Measurements from ENCODE around the gene NUP133. TPM values are rescaled to one million over a fixed set of nuclear protein-coding genes. Genes with fewer than 3 reads are reported as not detected.
A peak's percentile ranks its signal among the peaks of the same experiment; 100 is the strongest.

The NUP133 gene
- total and polyA plus RNA-seq, 7 experiments from 2014 or later: 19.4 to 45.8 (median 35.8) TPM

- peaks cover 0 to 1% (median 0%) of the 10 kb centered on the region in 11 donors for H3K9me3 Mint-ChIP-seq
- H3K4me1 Mint-ChIP-seq: peaks cover 7 to 21% (median 16%) of the 10 kb centered on the region in 7 donors
- ChIA-PET CTCF (no interaction called here), POLR2A (no interaction called here)
- no peak overlapping the region for H3K4me3 Mint-ChIP-seq
- H3K9me3 ChIP-seq (ENCODE audit: control insufficient read depth in 2 of 3, low read length in 3 of 3): no peaks in the 10 kb centered on the region
- peaks cover 37 to 68% (median 39%) of the 10 kb centered on the region in 5 donors for H3K27me3 Mint-ChIP-seq
- H3K4me1 ChIP-seq (ENCODE audit: control insufficient read depth in 2 of 2, insufficient read depth in 2 of 2, low read length in 2 of 2): no peaks in the 10 kb centered on the region
- DNase-seq (no peak), ATAC-seq (no peak)
- intact Hi-C loops (cut with micrococcal nuclease): loop anchor here in 1 of 2 donors (5.0 kb wide), 1 partner anchor 69 kb away; the partner anchor contains the start of gene CCSAP
- no peaks in the 10 kb centered on the region for H3K36me3 Mint-ChIP-seq
- no peak overlapping the region for H3K27ac Mint-ChIP-seq
- H3K4me3 ChIP-seq (ENCODE audit: low read length): no peak overlapping the region
- no peak overlapping the region for H3K27ac ChIP-seq (ENCODE audit: low read depth, low read length)
- no peaks in the 10 kb centered on the region for H3K36me3 ChIP-seq (ENCODE audit: control insufficient read depth in 2 of 3, insufficient read depth in 3 of 3, low read length in 3 of 3)
- peaks cover 0 to 5% of the 10 kb centered on the region in 2 donors for H3K27me3 ChIP-seq (ENCODE audit: control insufficient read depth in 2 of 2, insufficient read depth in 2 of 2, low read length in 2 of 2)
Measured at GRCh38 chr1:229411434-229412055, 96.6 kb downstream of the NUP133 start.

GRCh38 chr1:229410692-229411433 lies 97.3 kb downstream of the NUP133 start:
- Histone ChIP-seq H3K4me3 (ENCODE audit: low read length) (no peak overlapping the region), H3K27ac (ENCODE audit: low read depth, low read length) (no peak overlapping the region), H3K9me3 (ENCODE audit: control insufficient read depth in 2 of 3, low read length in 3 of 3) (no peaks in the 10 kb centered on the region), H3K36me3 (ENCODE audit: control insufficient read depth in 2 of 3, insufficient read depth in 3 of 3, low read length in 3 of 3) (no peaks in the 10 kb centered on the region), H3K27me3 (ENCODE audit: control insufficient read depth in 2 of 2, insufficient read depth in 2 of 2, low read length in 2 of 2) (peaks cover 0 to 5% of the 10 kb centered on the region in 2 donors), H3K4me1 (ENCODE audit: control insufficient read depth in 2 of 2, insufficient read depth in 2 of 2, low read length in 2 of 2) (no peaks in the 10 kb centered on the region)
- Mint-ChIP-seq H3K27me3 (peaks cover 39 to 74% (median 41%) of the 10 kb centered on the region in 5 donors), H3K36me3 (no peaks in the 10 kb centered on the region), H3K4me3 (peak overlapping the region in 5 of 10 donors; percentile 4 to 67 (median 65)), H3K27ac (no peak overlapping the region), H3K9me3 (peaks cover 0 to 1% (median 0%) of the 10 kb centered on the region in 11 donors), H3K4me1 (peaks cover 7 to 21% (median 16%) of the 10 kb centered on the region in 7 donors)
- ATAC-seq: peak; percentile 44
- ChIA-PET POLR2A (no interaction called here), CTCF (no interaction called here)
- intact Hi-C loops (cut with micrococcal nuclease): loop anchor here in 1 of 2 donors (5.0 kb wide), 1 partner anchor 69 kb away; the partner anchor contains the start of gene CCSAP
- DNase-seq: no peak

- Mint-ChIP-seq H3K4me1 (peaks cover 7 to 21% (median 16%) of the 10 kb centered on the region in 7 donors), H3K9me3 (peaks cover 0 to 1% (median 0%) of the 10 kb centered on the region in 11 donors), H3K4me3 (peak overlapping the region in 5 of 10 donors; percentile 4 to 67 (median 65)), H3K27ac (peak overlapping the region in 1 of 9 donors; percentile 53), H3K36me3 (no peaks in the 10 kb centered on the region), H3K27me3 (peaks cover 44 to 80% (median 46%) of the 10 kb centered on the region in 5 donors)
- no peak overlapping the region for H3K27ac ChIP-seq (ENCODE audit: low read depth, low read length)
- ATAC-seq (no peak), DNase-seq (no peak)
- H3K9me3 ChIP-seq (ENCODE audit: control insufficient read depth in 2 of 3, low read length in 3 of 3): no peaks in the 10 kb centered on the region
- no peak overlapping the region for H3K4me3 ChIP-seq (ENCODE audit: low read length)
- POLR2A ChIA-PET: no interaction called here
- H3K36me3 ChIP-seq (ENCODE audit: control insufficient read depth in 2 of 3, insufficient read depth in 3 of 3, low read length in 3 of 3): no peaks in the 10 kb centered on the region
- H3K27me3 ChIP-seq (ENCODE audit: control insufficient read depth in 2 of 2, insufficient read depth in 2 of 2, low read length in 2 of 2): peaks cover 0 to 5% of the 10 kb centered on the region in 2 donors
- CTCF ChIA-PET: no interaction called here
- H3K4me1 ChIP-seq (ENCODE audit: control insufficient read depth in 2 of 2, insufficient read depth in 2 of 2, low read length in 2 of 2): no peaks in the 10 kb centered on the region
- intact Hi-C loops (cut with micrococcal nuclease): loop anchor here in 1 of 2 donors (5.0 kb wide), 1 partner anchor 68 kb away; the partner anchor contains the start of gene CCSAP
Measured at GRCh38 chr1:229410370-229410691, 97.8 kb downstream of the NUP133 start.

GRCh38 chr1:229409616-229410369 lies 98.3 kb downstream of the NUP133 start:
- H3K4me1 Mint-ChIP-seq: peaks cover 7 to 21% (median 16%) of the 10 kb centered on the region in 7 donors
- H3K27me3 Mint-ChIP-seq: peaks cover 49 to 83% (median 52%) of the 10 kb centered on the region in 5 donors
- no peak for DNase-seq
- H3K9me3 Mint-ChIP-seq: peaks cover 0 to 1% (median 0%) of the 10 kb centered on the region in 11 donors
- no peaks in the 10 kb centered on the region for H3K36me3 Mint-ChIP-seq
- no peak for ATAC-seq
- Histone ChIP-seq H3K4me1 (ENCODE audit: control insufficient read depth in 2 of 2, insufficient read depth in 2 of 2, low read length in 2 of 2) (no peaks in the 10 kb centered on the region), H3K4me3 (ENCODE audit: low read length) (no peak overlapping the region), H3K9me3 (ENCODE audit: control insufficient read depth in 2 of 3, low read length in 3 of 3) (no peaks in the 10 kb centered on the region), H3K27ac (ENCODE audit: low read depth, low read length) (no peak overlapping the region), H3K36me3 (ENCODE audit: control insufficient read depth in 2 of 3, insufficient read depth in 3 of 3, low read length in 3 of 3) (no peaks in the 10 kb centered on the region), H3K27me3 (ENCODE audit: control insufficient read depth in 2 of 2, insufficient read depth in 2 of 2, low read length in 2 of 2) (peaks cover 0 to 5% of the 10 kb centered on the region in 2 donors)
- peak overlapping the region in 5 of 10 donors; percentile 4 to 67 (median 65) for H3K4me3 Mint-ChIP-seq
- intact Hi-C loops (cut with micrococcal nuclease): loop anchor here in 1 of 2 donors (5.0 kb wide), 1 partner anchor 67 kb away; the partner anchor contains the start of gene CCSAP
- peak overlapping the region in 2 of 9 donors; percentile 48 to 53 for H3K27ac Mint-ChIP-seq
- CTCF ChIA-PET: no interaction called here
- POLR2A ChIA-PET: no interaction called here

GRCh38 chr1:229408458-229409037 lies 99.6 kb downstream of the NUP133 start:
- peak overlapping the region in 1 of 10 donors; percentile 87 for H3K4me3 Mint-ChIP-seq
- DNase-seq (no peak), ATAC-seq (no peak)
- H3K4me1 Mint-ChIP-seq: peaks cover 7 to 21% (median 16%) of the 10 kb centered on the region in 7 donors
- Histone ChIP-seq H3K27me3 (ENCODE audit: control insufficient read depth in 2 of 2, insufficient read depth in 2 of 2, low read length in 2 of 2) (peaks cover 0 to 5% of the 10 kb centered on the region in 2 donors), H3K9me3 (ENCODE audit: control insufficient read depth in 2 of 3, low read length in 3 of 3) (no peaks in the 10 kb centered on the region), H3K4me1 (ENCODE audit: control insufficient read depth in 2 of 2, insufficient read depth in 2 of 2, low read length in 2 of 2) (no peaks in the 10 kb centered on the region), H3K4me3 (ENCODE audit: low read length) (no peak overlapping the region), H3K36me3 (ENCODE audit: control insufficient read depth in 2 of 3, insufficient read depth in 3 of 3, low read length in 3 of 3) (no peaks in the 10 kb centered on the region), H3K27ac (ENCODE audit: low read depth, low read length) (no peak overlapping the region)
- ChIA-PET POLR2A (interaction anchor here (1.1 kb wide), 1 partner anchor 66 kb away, joined by 3 read pairs; no protein-coding TSS in a partner anchor), CTCF (no interaction called here)
- no peak overlapping the region for H3K27ac Mint-ChIP-seq
- intact Hi-C loops (cut with micrococcal nuclease): no loop called here
- no peaks in the 10 kb centered on the region for H3K36me3 Mint-ChIP-seq
- H3K27me3 Mint-ChIP-seq: peaks cover 52 to 81% (median 60%) of the 10 kb centered on the region in 5 donors
- H3K9me3 Mint-ChIP-seq: peaks cover 0 to 1% (median 0%) of the 10 kb centered on the region in 11 donors
